A549 (cell line): ENCODE measurements around the gene SCG5. TPM values are rescaled to one million over a fixed set of nuclear protein-coding genes. Genes with fewer than 3 reads are reported as not detected.

Experiments used
- ATAC-seq, 2 experiments: fragments of 200-7000 bp in 1 of 2; fragments of >200 bp in 1 of 2; cut with Nextera tagmentation in 1 of 2; cut with Tn5 transposase in 1 of 2; 3 replicates each; pipeline versions ENCODE4 v1.8.0 to v1.9.1; 2018 to 2020; ENCODE audit warnings: mild to moderate bottlenecking in 1 of 2, moderate library complexity in 1 of 2
- CTCF ChIA-PET: fragments of 300-600 bp; sonication (Branson Sonifier 250); formaldehyde crosslinking; extraction: SDS; loops from one replicate; lab custom pipeline; 2021; ENCODE audit warnings: antibody characterized with exemption, inconsistent platforms; lab: Yijun Ruan, JAX
- POLR2A ChIA-PET: fragments of 350-600 bp; formaldehyde crosslinking; extraction: SDS; loops from one replicate; lab custom pipeline; 2021; ENCODE audit warnings: antibody characterized with exemption, inconsistent platforms; lab: Yijun Ruan, JAX
- DNase-seq, 2 experiments: peaks; one replicate each; pipeline versions ENCODE4 v3.0.0 to v3.0.0-alpha.2; 2011 to 2016; ENCODE audit warnings: low read depth in 1 of 2, low spot score in 1 of 2
- FAIRE-seq: peaks from 2 replicates; lab custom pipeline; 2011; peaks lifted over from hg19 to GRCh38; lab: Jason Lieb, UNC
- H3K27ac ChIP-seq, 2 experiments: fragments of >200 bp; sonication (Bioruptor Twin); formaldehyde crosslinking; 3 replicates each; pipeline ENCODE4 v1.5.1; 2016 to 2017
- H3K4me1 ChIP-seq: fragments of >200 bp; sonication (Bioruptor Twin); formaldehyde crosslinking; 3 replicates; pipeline ENCODE4 v1.6.1; 2016
- H3K4me2 ChIP-seq: fragments of >200 bp; sonication (Bioruptor Twin); formaldehyde crosslinking; 3 replicates; pipeline ENCODE4 v1.6.1; 2016
- H3K4me3 ChIP-seq: fragments of >200 bp; sonication (Bioruptor Twin); formaldehyde crosslinking; 3 replicates; pipeline ENCODE4 v1.5.1; 2016
- H3K9me3 ChIP-seq: fragments of >200 bp; sonication (Bioruptor Twin); formaldehyde crosslinking; 3 replicates; pipeline ENCODE4 v1.6.1; 2016
- CHD4 ChIP-seq: fragments of 200-600 bp; sonication (generic); IDR thresholded peaks from 2 replicates; pipeline ENCODE4 v1.6.1; 2016; ENCODE audit warnings: antibody characterized with exemption, mild to moderate bottlenecking, borderline replicate concordance
- EHMT2 ChIP-seq: fragments of 200-600 bp; sonication (generic); IDR thresholded peaks from 2 replicates; pipeline ENCODE4 v1.6.1; 2016; ENCODE audit warnings: antibody characterized with exemption, low read depth, mild to moderate bottlenecking, moderate library complexity
- ELK1 ChIP-seq: fragments of 150-350 bp; IDR thresholded peaks from 2 replicates; pipeline ENCODE4 v1.6.1; 2014; ENCODE audit warnings: low read depth, mild to moderate bottlenecking, low read length
- EP300 ChIP-seq, 2 experiments: fragments of >200 bp; sonication (Bioruptor Twin); formaldehyde crosslinking; IDR thresholded peaks; 2 replicates in 1 of 2; 3 replicates in 1 of 2; pipeline ENCODE4 v1.6.1; 2016 to 2017
- FOXS1 ChIP-seq: fragments of 250-450 bp; sonication (Bioruptor Pico); IDR thresholded peaks from 2 replicates; pipeline ENCODE4 v1.5.0; 2020; ENCODE audit warnings: mild to moderate bottlenecking, moderate library complexity
- HDAC2 ChIP-seq: fragments of 200-600 bp; sonication (generic); IDR thresholded peaks from 2 replicates; pipeline ENCODE4 v1.6.1; 2016
- HES2 ChIP-seq: fragments of >200 bp; sonication (Bioruptor Twin); formaldehyde crosslinking; IDR thresholded peaks from 2 replicates; pipeline ENCODE4 v1.6.1; 2016
- HOXB5 ChIP-seq: fragments of 250-450 bp; sonication (Bioruptor Pico); IDR thresholded peaks from 2 replicates; pipeline ENCODE4 v1.5.0; 2020; ENCODE audit warnings: mild to moderate bottlenecking, moderate library complexity
- KDM5A ChIP-seq: fragments of 200-600 bp; sonication (generic); IDR thresholded peaks from 2 replicates; pipeline ENCODE4 v1.6.1; 2016; ENCODE audit warnings: antibody characterized with exemption, mild to moderate bottlenecking
- MAFK ChIP-seq: fragments of 450-650 bp; IDR thresholded peaks from 2 replicates; pipeline ENCODE4 v1.6.1; 2014; ENCODE audit not compliant: partially characterized antibody
- MAZ ChIP-seq: fragments of 150-350 bp; IDR thresholded peaks from 2 replicates; pipeline ENCODE4 v1.6.1; 2014; ENCODE audit warnings: antibody characterized with exemption, low read depth, low read length, borderline replicate concordance
- MYC ChIP-seq: IDR thresholded peaks from 2 replicates; pipeline ENCODE4 v1.6.1; 2012; ENCODE audit warnings: mild to moderate bottlenecking, inconsistent platforms, low read length, improper control_type of control experiment, borderline replicate concordance
- NFE2L2 ChIP-seq: fragments of 150-350 bp; conservative IDR thresholded peaks from 2 replicates; pipeline ENCODE4 v1.6.1; 2014; ENCODE audit warnings: low read length
- POLR2A ChIP-seq: IDR thresholded peaks from 2 replicates; pipeline ENCODE4 v1.6.1; 2012; ENCODE audit warnings: mild to moderate bottlenecking, low read length
- POLR2AphosphoS2 ChIP-seq: conservative IDR thresholded peaks from 2 replicates; pipeline ENCODE4 v1.6.1; 2012; ENCODE audit warnings: low read length, improper control_type of control experiment, inconsistent platforms
- RARB ChIP-seq: fragments of 250-450 bp; sonication (Bioruptor Pico); IDR thresholded peaks from 2 replicates; pipeline ENCODE4 v1.8.0; 2021; ENCODE audit warnings: mild to moderate bottlenecking, moderate library complexity
- RCOR1 ChIP-seq: fragments of 150-350 bp; IDR thresholded peaks from 2 replicates; pipeline ENCODE4 v1.6.1; 2014; ENCODE audit warnings: antibody characterized with exemption, low read length, low read depth
- REST ChIP-seq: fragments of 200-600 bp; sonication (generic); IDR thresholded peaks from 2 replicates; pipeline ENCODE4 v1.6.1; 2016; ENCODE audit warnings: antibody characterized with exemption, mild to moderate bottlenecking, moderate library complexity
- SREBF2 ChIP-seq: fragments of 450-650 bp; IDR thresholded peaks from 2 replicates; pipeline ENCODE4 v1.6.1; 2014; ENCODE audit warnings: mild to moderate bottlenecking, moderate library complexity
- WGBS: methylation state at CpG from one replicate; pipeline ENCODE4 v1.1.6; 2017; ENCODE audit errors: missing lambda C conversion rate; 5-methylcytosine and 5-hydroxymethylcytosine counted together
- polyA plus RNA-seq, 4 experiments: library from polyadenylated mRNA; depleted of rRNA in 3 of 4; stranded (reverse); fragments of >200 nt; fragmentation: RNase III in 1 of 4; extraction: RNeasy Plus Mini Kit Qiagen cat#74134 plus additional on column Dnase treatment in 1 of 4; gene quantifications; 2 replicates in 3 of 4; 3 replicates in 1 of 4; pipeline ENCODE4 v1.2.3, GENCODE V29; 2011 to 2017
- TF ChIP-seq, protein P1 (sequence below): fragments of >200 bp; sonication (Bioruptor Twin); formaldehyde crosslinking; IDR thresholded peaks from 3 replicates; pipeline ENCODE4 v1.6.1; 2016
- TF ChIP-seq, protein P2 (sequence below): fragments of >200 bp; sonication (Bioruptor Twin); formaldehyde crosslinking; IDR thresholded peaks from 3 replicates; pipeline ENCODE4 v1.5.1; 2016
- TF ChIP-seq, protein P3 (sequence below): fragments of 250-450 bp; sonication (Bioruptor Pico); IDR thresholded peaks from 2 replicates; pipeline ENCODE4 v1.5.0; 2021; ENCODE audit warnings: mild to moderate bottlenecking, moderate library complexity, borderline replicate concordance

The SCG5 gene
- polyA plus RNA-seq, 2 of the 4 experiments (the other 2 are of a cell fraction) = 1.4 to 9.4 TPM

DNA sequence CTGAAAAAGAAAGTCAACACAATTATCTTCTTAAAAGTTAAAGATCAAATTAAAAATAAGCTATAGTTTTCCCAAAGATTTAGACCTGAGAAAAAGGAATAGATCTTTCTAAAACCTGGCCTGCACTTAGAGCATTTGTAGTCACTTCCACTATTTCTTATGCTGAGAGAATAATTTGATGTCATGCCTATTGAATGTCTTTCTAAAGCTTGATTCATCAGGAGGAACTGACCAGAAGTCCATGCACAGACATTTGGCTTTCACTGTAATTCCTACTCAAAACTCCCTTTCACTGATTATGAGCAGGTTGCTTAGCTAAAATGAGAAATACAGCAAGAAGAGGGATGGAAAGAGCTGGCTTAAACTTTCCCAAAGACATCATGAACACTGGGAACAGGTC is 80.6 kb downstream of the SCG5 start:
- Histone ChIP-seq H3K27ac (no peak overlapping the region), H3K4me1 (peaks cover 11% of the 10 kb centered on the region; the same call in 1 of the 3 replicates), H3K4me3 (no peak overlapping the region), H3K9me3 (peaks cover 2% of the 10 kb centered on the region; the same call in 1 of the 3 replicates), H3K4me2 (no peak overlapping the region)
- ChIA-PET POLR2A (interaction anchor here (0.7 kb wide), 1 partner anchor 114 kb away, joined by 3 read pairs; no protein-coding TSS in a partner anchor), CTCF (interaction anchor here (0.8 to 3.2 kb wide), 13 partner anchors 9 to 234 kb away, joined by 3 to 23 read pairs (median 3); no protein-coding TSS in a partner anchor)
- DNase-seq (no peak), FAIRE-seq (peak; percentile 74), ATAC-seq (no peak)
- no peak for TF ChIP-seq HOXB5 (CRISPR knock-in tag)
- TF ChIP-seq CHD4 = no peak
- TF ChIP-seq, protein P1, sequence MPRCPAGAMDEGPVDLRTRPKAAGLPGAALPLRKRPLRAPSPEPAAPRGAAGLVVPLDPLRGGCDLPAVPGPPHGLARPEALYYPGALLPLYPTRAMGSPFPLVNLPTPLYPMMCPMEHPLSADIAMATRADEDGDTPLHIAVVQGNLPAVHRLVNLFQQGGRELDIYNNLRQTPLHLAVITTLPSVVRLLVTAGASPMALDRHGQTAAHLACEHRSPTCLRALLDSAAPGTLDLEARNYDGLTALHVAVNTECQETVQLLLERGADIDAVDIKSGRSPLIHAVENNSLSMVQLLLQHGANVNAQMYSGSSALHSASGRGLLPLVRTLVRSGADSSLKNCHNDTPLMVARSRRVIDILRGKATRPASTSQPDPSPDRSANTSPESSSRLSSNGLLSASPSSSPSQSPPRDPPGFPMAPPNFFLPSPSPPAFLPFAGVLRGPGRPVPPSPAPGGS = no peak
- TF ChIP-seq RCOR1 = no peak
- TF ChIP-seq FOXS1 (CRISPR knock-in tag) = no peak
- TF ChIP-seq, protein P2, sequence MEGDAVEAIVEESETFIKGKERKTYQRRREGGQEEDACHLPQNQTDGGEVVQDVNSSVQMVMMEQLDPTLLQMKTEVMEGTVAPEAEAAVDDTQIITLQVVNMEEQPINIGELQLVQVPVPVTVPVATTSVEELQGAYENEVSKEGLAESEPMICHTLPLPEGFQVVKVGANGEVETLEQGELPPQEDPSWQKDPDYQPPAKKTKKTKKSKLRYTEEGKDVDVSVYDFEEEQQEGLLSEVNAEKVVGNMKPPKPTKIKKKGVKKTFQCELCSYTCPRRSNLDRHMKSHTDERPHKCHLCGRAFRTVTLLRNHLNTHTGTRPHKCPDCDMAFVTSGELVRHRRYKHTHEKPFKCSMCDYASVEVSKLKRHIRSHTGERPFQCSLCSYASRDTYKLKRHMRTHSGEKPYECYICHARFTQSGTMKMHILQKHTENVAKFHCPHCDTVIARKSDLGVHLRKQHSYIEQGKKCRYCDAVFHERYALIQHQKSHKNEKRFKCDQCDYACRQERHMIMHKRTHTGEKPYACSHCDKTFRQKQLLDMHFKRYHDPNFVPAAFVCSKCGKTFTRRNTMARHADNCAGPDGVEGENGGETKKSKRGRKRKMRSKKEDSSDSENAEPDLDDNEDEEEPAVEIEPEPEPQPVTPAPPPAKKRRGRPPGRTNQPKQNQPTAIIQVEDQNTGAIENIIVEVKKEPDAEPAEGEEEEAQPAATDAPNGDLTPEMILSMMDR = no peak
- no peak for TF ChIP-seq NFE2L2
- TF ChIP-seq EP300 (IDR thresholded peaks at IDR 0.05) = no peak
- TF ChIP-seq, protein P3, sequence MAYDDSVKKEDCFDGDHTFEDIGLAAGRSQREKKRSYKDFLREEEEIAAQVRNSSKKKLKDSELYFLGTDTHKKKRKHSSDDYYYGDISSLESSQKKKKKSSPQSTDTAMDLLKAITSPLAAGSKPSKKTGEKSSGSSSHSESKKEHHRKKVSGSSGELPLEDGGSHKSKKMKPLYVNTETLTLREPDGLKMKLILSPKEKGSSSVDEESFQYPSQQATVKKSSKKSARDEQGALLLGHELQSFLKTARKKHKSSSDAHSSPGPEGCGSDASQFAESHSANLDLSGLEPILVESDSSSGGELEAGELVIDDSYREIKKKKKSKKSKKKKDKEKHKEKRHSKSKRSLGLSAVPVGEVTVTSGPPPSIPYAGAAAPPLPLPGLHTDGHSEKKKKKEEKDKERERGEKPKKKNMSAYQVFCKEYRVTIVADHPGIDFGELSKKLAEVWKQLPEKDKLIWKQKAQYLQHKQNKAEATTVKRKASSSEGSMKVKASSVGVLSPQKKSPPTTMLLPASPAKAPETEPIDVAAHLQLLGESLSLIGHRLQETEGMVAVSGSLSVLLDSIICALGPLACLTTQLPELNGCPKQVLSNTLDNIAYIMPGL = no peak
- no peak for TF ChIP-seq EHMT2
- TF ChIP-seq SREBF2 = no peak
- no peak for TF ChIP-seq MAFK
- TF ChIP-seq MAZ = no peak
- TF ChIP-seq HDAC2 = no peak

DNA sequence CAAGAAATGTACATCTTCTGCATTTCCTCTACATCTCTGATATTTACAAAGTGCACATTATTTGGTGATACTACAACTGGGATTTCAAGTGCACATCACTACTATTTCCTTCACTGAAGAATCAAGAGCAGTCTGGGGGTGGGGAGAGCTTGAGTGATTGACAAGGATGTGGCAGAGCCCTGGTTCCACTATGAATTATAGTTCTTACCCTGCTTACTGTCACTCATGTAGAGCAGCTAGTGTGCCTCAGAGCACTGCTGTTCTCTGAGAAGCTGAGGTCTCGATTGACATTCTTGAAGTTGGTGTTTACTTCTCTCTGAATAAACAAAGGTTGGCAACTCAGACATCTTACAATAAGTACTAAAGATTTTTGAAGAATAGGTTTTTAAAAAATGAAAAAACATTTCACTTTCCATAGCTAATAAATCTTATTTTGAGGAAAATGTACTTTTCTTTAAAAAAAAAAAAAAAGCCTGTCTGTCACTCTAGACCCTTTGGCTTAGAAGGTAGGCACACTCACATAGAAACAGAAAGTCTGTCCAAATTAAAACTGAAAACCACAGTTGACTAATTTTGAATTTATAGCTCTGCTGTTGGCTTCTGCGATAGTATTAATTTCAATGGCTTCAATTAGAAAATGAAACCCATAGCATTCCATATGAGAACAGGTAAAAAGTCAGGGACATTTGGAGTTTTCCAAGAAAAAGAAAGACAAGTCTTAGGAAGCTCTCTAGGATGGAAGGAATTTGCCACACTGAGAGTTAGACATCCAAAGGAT is 81.8 kb downstream of the SCG5 start:
- ChIA-PET CTCF (interaction anchor here (0.6 to 3.2 kb wide), 8 partner anchors 10 to 674 kb away, joined by 3 to 23 read pairs (median 4); no protein-coding TSS in a partner anchor), POLR2A (no interaction called here)
- H3K9me3 ChIP-seq = peaks cover 4% of the 10 kb centered on the region; the same call in 1 of the 3 replicates
- FAIRE-seq = peak; percentile 39
- no peak overlapping the region for H3K4me2 ChIP-seq
- no peak for ATAC-seq
- no peak for TF ChIP-seq POLR2AphosphoS2
- TF ChIP-seq EP300 (IDR thresholded peaks at IDR 0.05) = no peak
- no peak for TF ChIP-seq RARB
- TF ChIP-seq MYC = no peak
- TF ChIP-seq CHD4 = no peak
- TF ChIP-seq POLR2A = no peak
- no peak for TF ChIP-seq HES2
- no peak for TF ChIP-seq ELK1
- no peak for TF ChIP-seq MAZ
- no peak for TF ChIP-seq KDM5A
- no peak for TF ChIP-seq HOXB5 (CRISPR knock-in tag)
- TF ChIP-seq REST = no peak
- no peak for TF ChIP-seq SREBF2
- H3K27ac ChIP-seq = no peak overlapping the region
- H3K4me1 ChIP-seq = 0 out of 3 replicates have a peak, but pooled peaks cover 6% of the 10 kb centered on the region
- WGBS = 69% methylated on average over 2 of the region's 2 CpGs
- H3K4me3 ChIP-seq = no peak overlapping the region
- no peak for DNase-seq
